ENCODE results near the gene TMPRSS11B. TPM values are rescaled to one million over a fixed set of nuclear protein-coding genes. Genes with fewer than 3 reads are reported as not detected.
"Not testable (repeated sequence)": the region's sequence is repeated elsewhere in the genome, so short reads cannot be mapped to it uniquely, and the experiment has no call there.

Gene TMPRSS11B
- total and polyA plus RNA-seq, 2 donors (not counting 3 experiments of a cell fraction or from before 2014, with no cell fraction given), result not detected

DNA sequence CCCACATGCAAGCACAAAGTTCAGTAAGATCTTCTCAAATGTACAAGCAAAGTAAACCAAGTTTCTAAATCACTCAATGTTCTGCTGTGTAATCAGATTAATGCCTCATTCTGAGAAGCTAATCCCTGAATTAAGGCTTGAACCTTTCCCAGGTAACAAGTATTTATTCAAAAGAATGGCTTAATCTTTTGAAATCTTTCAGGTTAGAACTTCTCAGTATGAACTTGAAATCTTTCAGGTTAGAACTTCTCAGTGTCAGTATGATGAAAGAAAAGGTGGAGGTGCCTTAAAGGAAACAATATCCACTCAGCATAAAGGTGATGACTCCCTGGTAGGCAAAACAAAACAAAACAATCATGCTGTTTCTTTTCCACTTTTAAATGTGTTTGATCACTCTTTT, 29.0 kb downstream of the TMPRSS11B start:
- ChIA-PET CTCF (no interaction called here), POLR2A (no interaction called here)
- TF ChIP-seq EZH2 (IDR thresholded peaks at IDR 0.05; ENCODE audit: borderline replicate concordance, low read depth, low read length, severe bottlenecking), result no peak
- TF ChIP-seq, protein P1, sequence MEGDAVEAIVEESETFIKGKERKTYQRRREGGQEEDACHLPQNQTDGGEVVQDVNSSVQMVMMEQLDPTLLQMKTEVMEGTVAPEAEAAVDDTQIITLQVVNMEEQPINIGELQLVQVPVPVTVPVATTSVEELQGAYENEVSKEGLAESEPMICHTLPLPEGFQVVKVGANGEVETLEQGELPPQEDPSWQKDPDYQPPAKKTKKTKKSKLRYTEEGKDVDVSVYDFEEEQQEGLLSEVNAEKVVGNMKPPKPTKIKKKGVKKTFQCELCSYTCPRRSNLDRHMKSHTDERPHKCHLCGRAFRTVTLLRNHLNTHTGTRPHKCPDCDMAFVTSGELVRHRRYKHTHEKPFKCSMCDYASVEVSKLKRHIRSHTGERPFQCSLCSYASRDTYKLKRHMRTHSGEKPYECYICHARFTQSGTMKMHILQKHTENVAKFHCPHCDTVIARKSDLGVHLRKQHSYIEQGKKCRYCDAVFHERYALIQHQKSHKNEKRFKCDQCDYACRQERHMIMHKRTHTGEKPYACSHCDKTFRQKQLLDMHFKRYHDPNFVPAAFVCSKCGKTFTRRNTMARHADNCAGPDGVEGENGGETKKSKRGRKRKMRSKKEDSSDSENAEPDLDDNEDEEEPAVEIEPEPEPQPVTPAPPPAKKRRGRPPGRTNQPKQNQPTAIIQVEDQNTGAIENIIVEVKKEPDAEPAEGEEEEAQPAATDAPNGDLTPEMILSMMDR (IDR thresholded peaks at IDR 0.05; ENCODE audit: extremely low read depth in 1 of 2, insufficient read depth in 1 of 2, low read depth in 1 of 2, low read length in 2 of 2), result no peak
- intact Hi-C loops (cut with micrococcal nuclease) (no loop called here), dilution Hi-C loops (cut with MboI; ENCODE audit: extremely low pct_ligation_motif_present, low sequenced_read_pairs) (no loop called here)
- no peak overlapping the region for H3K4me3 ChIP-seq (replicated peaks in 1 of 3; ENCODE audit: insufficient read depth in 1 of 3, low read depth in 1 of 3, low read length in 3 of 3)
- no peaks in the 10 kb centered on the region for H3K36me3 ChIP-seq (ENCODE audit: control insufficient read depth in 2 of 2, extremely low read depth in 1 of 2, insufficient read depth in 2 of 2, low read length in 2 of 2)
- no peak overlapping the region for H3K9ac ChIP-seq (replicated peaks; ENCODE audit: extremely low read depth, insufficient read depth, low read length)
- DNase-seq (ENCODE audit: low read depth, low spot score) (no peak), FAIRE-seq (no peak)
- no peaks in the 10 kb centered on the region for H4K20me1 ChIP-seq (replicated peaks; ENCODE audit: control insufficient read depth, extremely low read depth, insufficient read depth, low read length)
- H2AFZ ChIP-seq (ENCODE audit: low read depth, low read length), result no peak overlapping the region
- no peaks in the 10 kb centered on the region for H3K9me3 ChIP-seq (replicated peaks; ENCODE audit: control insufficient read depth, insufficient read depth, low read length)
- no peaks in the 10 kb centered on the region for H3K4me1 ChIP-seq (ENCODE audit: control insufficient read depth, extremely low read depth, insufficient read depth, low read length)
- BruUV-seq (replicated peaks), result no TSS peak
- H3K27ac ChIP-seq (ENCODE audit: insufficient read depth, low read depth, low read length), result no peak overlapping the region
- H3K9me1 ChIP-seq (replicated peaks; ENCODE audit: control insufficient read depth, extremely low read depth, insufficient read depth, low read length), result no peaks in the 10 kb centered on the region
- H3K79me2 ChIP-seq (ENCODE audit: control insufficient read depth, insufficient read depth, low read length), result no peaks in the 10 kb centered on the region
- no peak overlapping the region for H3K4me2 ChIP-seq (ENCODE audit: insufficient read depth, low read length)
- H3K27me3 ChIP-seq (ENCODE audit: control insufficient read depth in 2 of 2, insufficient read depth in 2 of 2, low read length in 2 of 2), result no peaks in the 10 kb centered on the region

DNA sequence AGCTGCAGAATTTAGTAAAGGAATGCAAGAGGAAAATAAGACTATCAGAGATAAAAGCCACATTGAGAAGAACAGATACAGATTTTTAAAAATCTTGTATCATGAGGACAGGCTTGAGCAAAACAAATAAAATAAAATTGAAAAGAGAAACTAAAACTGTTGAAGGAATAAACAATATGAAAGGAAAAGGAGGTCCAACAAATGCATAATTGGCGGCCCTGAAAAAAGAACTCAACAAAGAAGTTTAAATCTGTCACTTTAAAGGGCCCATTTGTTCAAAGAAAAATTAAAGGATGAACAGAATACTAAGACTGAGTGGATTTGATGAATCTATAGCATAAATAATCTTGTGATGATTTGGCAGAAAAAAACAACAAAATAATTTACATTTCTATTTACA, 36.5 kb downstream of the TMPRSS11B start:
- FAIRE-seq (no peak), DNase-seq (ENCODE audit: low read depth, low spot score) (no peak)
- Histone ChIP-seq H3K9me1 (replicated peaks; ENCODE audit: control insufficient read depth, extremely low read depth, insufficient read depth, low read length) (no peaks in the 10 kb centered on the region), H3K4me2 (ENCODE audit: insufficient read depth, low read length) (no peak overlapping the region), H3K36me3 (ENCODE audit: control insufficient read depth in 2 of 2, extremely low read depth in 1 of 2, insufficient read depth in 2 of 2, low read length in 2 of 2) (no peaks in the 10 kb centered on the region), H3K9ac (replicated peaks; ENCODE audit: extremely low read depth, insufficient read depth, low read length) (no peak overlapping the region), H2AFZ (ENCODE audit: low read depth, low read length) (no peak overlapping the region), H3K4me3 (replicated peaks in 1 of 3; ENCODE audit: insufficient read depth in 1 of 3, low read depth in 1 of 3, low read length in 3 of 3) (no peak overlapping the region), H3K9me3 (replicated peaks; ENCODE audit: control insufficient read depth, insufficient read depth, low read length) (no peaks in the 10 kb centered on the region), H3K4me1 (ENCODE audit: control insufficient read depth, extremely low read depth, insufficient read depth, low read length) (no peaks in the 10 kb centered on the region), H3K27ac (ENCODE audit: insufficient read depth, low read depth, low read length) (no peak overlapping the region), H3K79me2 (ENCODE audit: control insufficient read depth, insufficient read depth, low read length) (no peaks in the 10 kb centered on the region), H3K27me3 (ENCODE audit: control insufficient read depth in 2 of 2, insufficient read depth in 2 of 2, low read length in 2 of 2) (no peaks in the 10 kb centered on the region), H4K20me1 (replicated peaks; ENCODE audit: control insufficient read depth, extremely low read depth, insufficient read depth, low read length) (no peaks in the 10 kb centered on the region)
- no TSS peak for BruUV-seq (replicated peaks)
- ChIA-PET POLR2A (no interaction called here), CTCF (no interaction called here)
- TF ChIP-seq, protein P1 (IDR thresholded peaks at IDR 0.05; ENCODE audit: extremely low read depth in 1 of 2, insufficient read depth in 1 of 2, low read depth in 1 of 2, low read length in 2 of 2), result no peak
- no peak for TF ChIP-seq GATA2 (IDR thresholded peaks at IDR 0.05; ENCODE audit: insufficient read depth, insufficient read length, low read depth, low read length)
- TF ChIP-seq POLR2A (IDR thresholded peaks at IDR 0.05; ENCODE audit: low read depth, low read length), result no peak
- no peak for TF ChIP-seq POLR2AphosphoS5 (IDR thresholded peaks at IDR 0.05; ENCODE audit: insufficient read depth, low read depth, low read length)
- no peak for TF ChIP-seq FOS (IDR thresholded peaks at IDR 0.05; ENCODE audit: borderline replicate concordance, insufficient read depth, low read length)
- dilution Hi-C loops (cut with MboI; ENCODE audit: extremely low pct_ligation_motif_present, low sequenced_read_pairs), result no loop called here
- intact Hi-C loops (cut with micrococcal nuclease), result no loop called here

DNA sequence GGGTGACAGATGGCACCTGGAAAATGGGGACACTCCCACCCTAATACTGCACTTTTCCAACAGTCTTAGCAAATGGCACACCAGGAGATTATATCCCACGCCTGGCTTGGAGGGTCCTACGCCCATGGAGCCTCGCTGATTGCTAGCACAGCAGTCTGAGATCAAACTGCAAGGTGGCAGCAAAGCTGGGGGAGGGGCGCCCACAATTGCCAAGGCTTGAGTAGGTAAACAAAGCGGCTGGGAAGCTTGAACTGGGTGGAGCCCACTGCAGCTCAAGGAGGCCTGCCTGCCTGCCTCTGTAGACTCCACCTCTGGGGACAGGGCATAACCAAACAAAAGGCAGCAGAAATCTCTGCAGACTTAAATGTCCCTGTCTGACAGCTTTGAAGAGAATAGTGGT, 51.2 kb downstream of the TMPRSS11B start:
- H3K79me2 ChIP-seq (ENCODE audit: control insufficient read depth, insufficient read depth, low read length); H3K36me3 ChIP-seq (ENCODE audit: control insufficient read depth in 2 of 2, extremely low read depth in 1 of 2, insufficient read depth in 2 of 2, low read length in 2 of 2); H3K4me3 ChIP-seq (replicated peaks in 1 of 3; ENCODE audit: insufficient read depth in 1 of 3, low read depth in 1 of 3, low read length in 3 of 3); dilution Hi-C loops (cut with MboI; ENCODE audit: extremely low pct_ligation_motif_present, low sequenced_read_pairs); H3K9ac ChIP-seq (replicated peaks; ENCODE audit: extremely low read depth, insufficient read depth, low read length); intact Hi-C loops (cut with micrococcal nuclease); H3K27me3 ChIP-seq (ENCODE audit: control insufficient read depth in 2 of 2, insufficient read depth in 2 of 2, low read length in 2 of 2); BruUV-seq (replicated peaks); POLR2A ChIA-PET; H4K20me1 ChIP-seq (replicated peaks; ENCODE audit: control insufficient read depth, extremely low read depth, insufficient read depth, low read length); FAIRE-seq; H3K4me1 ChIP-seq (ENCODE audit: control insufficient read depth, extremely low read depth, insufficient read depth, low read length); H3K27ac ChIP-seq (ENCODE audit: insufficient read depth, low read depth, low read length); H3K9me1 ChIP-seq (replicated peaks; ENCODE audit: control insufficient read depth, extremely low read depth, insufficient read depth, low read length); H3K9me3 ChIP-seq (replicated peaks; ENCODE audit: control insufficient read depth, insufficient read depth, low read length); DNase-seq (ENCODE audit: low read depth, low spot score); CTCF ChIA-PET; H2AFZ ChIP-seq (ENCODE audit: low read depth, low read length); H3K4me2 ChIP-seq (ENCODE audit: insufficient read depth, low read length): not testable (repeated sequence)

All from endothelial cell of umbilical vein (primary cell).